DMS 273 (cell line): ENCODE measurements around the gene CDK17.
A peak's percentile ranks its signal among the peaks of the same experiment; 100 is the strongest.
"Not testable (repeated sequence)": the region's sequence is repeated elsewhere in the genome, so short reads cannot be mapped to it uniquely, and the experiment has no call there.

Experiments used
- DNase-seq: peaks from one replicate; lab custom pipeline; 2025; ENCODE audit not compliant: unreplicated experiment; lab: John Stamatoyannopoulos, UW

Gene CDK17

DNA sequence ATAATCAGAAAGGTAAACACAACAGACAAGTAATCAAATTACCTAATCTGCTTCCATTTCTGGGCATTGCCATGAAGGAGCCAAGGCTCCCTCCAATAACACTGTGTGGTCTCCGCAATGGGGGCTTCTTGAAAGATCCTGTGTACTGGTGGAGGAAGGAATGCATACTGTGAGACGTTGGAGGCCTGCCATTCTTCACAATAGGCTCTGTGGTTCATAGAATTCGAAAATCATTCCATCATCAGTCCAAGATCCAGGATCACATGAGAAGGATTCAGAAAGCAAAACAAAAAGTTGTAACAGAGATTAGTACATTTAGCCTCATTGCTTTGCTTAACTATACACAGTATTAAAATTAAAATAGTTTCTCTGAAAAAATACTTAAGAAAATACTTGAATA, 76.3 kb downstream of the CDK17 start:
- DNase-seq, result no peak

DNA sequence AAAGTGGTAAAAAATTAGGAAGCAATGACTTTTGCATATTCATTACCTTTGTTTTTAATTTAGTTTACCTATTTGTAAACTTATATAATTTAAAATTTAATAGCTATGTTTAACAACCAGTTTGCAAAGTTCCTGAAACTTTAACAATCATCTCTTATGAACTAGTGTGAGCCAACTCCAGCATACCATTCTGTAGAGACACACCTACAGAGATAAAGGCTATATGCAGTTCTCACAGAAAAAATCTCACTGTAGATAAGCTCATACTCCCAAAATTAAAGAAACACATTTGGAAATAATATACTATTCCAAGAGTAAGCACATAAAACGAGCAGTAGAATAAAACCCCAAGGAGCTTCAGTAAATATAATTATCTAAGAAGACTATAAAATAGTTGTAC, 77.5 kb downstream of the CDK17 start:
- DNase-seq, result no peak

DNA sequence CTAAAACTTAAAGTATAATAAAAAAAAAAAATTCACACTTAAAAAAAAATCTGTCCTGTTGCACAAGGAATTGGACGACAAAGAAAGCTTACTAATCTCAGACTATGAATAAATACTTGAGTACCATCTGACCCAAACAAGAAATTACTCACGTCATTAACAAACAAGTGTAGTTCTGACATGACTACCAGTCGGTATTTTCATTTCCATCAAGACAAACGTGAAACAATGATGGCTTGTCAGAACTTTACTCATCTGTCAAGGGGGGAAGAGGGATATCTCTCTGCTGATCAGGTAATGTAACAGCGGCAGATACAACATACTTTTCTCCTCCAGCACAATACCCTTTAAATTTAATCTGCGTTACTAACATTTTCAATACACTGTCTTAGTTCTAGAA, 78.3 kb downstream of the CDK17 start:
- no peak for DNase-seq

DNA sequence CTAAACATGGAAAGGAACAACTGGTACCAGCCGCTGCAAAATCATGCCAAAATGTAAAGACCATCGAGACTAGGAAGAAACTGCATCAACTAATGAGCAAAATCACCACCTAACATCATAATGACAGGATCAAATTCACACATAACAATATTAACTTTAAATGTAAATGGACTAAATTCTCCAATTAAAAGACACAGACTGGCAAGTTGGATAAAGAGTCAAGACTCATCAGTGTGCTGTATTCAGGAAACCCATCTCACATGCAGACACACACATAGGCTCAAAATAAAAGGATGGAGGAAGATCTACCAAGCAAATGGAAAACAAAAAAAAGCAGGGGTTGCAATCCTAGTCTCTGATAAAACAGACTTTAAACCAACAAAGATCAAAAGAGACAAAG, 82.4 kb downstream of the CDK17 start:
- DNase-seq, result not testable (repeated sequence)

DNA sequence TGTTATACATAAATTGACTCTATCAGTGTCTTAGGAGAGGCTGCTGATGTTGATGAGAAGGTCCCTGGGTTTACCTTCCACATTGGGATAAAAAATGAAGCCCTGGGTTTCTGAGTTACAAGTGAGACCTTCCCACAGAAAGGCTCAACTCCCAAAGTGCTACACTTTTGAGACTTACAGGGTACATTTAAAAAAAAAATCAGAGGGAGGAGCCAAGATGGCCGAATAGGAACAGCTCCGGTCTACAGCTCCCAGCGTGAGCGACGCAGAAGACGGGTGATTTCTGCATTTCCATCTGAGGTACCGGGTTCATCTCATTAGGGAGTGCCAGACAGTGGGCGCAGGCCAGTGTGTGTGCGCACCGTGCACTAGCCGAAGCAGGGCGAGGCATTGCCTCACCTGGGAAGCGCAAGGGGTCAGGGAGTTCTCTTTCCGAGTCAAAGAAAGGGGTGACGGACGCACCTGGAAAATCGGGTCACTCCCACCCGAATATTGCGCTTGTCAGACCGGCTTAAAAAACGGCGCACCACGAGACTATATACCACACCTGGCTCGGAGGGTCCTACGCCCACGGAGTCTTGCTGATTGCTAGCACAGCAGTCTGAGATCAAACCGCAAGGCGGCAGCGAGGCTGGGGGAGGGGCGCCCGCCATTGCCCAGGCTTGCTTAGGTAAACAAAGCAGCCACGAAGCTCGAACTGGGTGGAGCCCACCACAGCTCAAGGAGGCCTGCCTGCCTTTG, 84.3 kb downstream of the CDK17 start:
- DNase-seq, result peak; percentile 34

DNA sequence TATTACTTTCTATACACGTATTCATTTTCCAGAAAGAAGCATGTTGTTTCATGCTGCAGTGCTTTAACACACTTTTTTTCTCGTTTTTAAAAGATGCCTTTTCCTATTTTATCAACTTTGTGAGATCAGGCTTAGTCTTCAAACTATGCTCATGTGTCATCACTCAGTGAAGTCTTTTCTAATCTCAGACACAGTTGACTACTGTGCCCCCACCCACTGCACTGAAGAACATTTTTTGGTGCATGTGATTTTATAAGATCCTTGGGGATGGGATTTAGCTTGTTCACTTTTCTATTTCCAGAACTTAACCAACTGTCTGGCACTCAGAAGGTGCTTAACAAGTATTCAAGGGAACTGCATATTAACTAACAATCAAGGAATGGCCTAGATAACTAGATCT, 85.5 kb downstream of the CDK17 start:
- DNase-seq, result no peak

DNA sequence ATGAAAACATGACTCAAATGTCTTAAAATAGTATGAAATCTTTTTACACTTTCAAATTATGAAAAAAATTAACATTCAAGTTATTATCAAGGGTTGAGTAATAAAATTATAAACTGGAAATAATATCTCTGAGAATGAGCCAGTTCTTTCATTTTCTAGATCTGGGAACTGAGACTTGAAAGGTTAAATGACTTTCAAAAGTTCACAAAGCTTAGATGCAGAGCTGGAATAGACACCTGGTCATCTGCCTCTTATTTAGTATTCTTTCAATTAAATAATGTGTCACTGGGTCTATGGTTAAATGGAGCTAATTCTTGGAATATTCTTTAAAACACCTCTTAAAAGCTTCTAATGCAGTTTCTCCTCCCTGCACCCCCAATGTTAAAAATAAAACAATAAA, 86.6 kb downstream of the CDK17 start:
- DNase-seq, result no peak

DNA sequence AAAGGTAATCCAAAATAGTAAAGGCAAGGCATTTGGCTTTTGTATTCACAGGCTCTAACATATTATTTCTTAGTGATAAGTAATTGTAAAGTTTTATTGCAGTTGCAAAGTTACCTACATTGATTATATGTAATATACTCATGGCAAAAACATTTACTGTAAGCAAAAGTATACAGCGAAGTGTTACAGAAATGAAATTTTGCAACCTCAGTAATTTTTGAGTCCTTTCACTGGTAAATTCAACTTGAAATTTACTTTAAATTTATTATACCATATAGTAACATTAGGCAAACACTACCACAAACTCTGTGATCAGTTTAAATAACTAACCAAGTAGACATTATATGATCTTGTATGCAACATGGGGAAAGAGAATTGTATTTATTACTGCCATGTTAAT, 89.0 kb downstream of the CDK17 start:
- DNase-seq, result no peak

DNA sequence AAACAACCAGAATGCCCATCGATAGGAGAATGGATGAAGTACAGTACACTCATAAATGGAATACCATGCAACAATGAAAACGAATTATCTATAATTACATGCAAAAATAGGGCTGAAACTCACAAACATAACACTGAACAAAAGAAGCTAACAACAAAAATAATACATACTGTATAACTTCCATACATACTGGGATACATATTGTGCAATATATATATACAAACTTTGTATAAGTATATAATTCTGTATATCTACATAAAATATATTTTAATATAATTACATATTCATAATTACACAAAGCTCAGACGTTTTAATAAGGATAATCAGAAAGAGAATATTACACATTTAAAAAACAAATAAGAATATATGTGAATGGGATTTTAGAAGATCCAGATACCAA, 90.2 kb downstream of the CDK17 start:
- DNase-seq, result no peak

DNA sequence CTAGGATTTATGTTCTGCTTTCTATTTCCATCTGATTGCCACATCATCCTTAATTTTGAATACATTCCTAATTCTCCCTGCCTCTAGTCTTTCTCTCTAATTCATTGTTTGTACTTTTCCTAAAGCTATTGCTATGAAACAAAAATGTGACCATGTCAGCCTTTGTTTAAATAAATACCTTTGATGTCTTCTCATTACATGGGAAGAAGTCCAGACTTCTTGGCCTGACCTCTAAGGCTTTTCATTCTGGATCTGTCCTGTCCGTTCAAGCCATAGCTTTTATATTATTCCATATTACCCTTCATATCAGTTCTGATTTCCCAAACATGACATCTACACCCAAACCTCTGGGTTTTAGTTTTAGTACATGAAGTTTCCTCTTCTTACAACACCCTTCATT, 91.4 kb downstream of the CDK17 start:
- no peak for DNase-seq

DNA sequence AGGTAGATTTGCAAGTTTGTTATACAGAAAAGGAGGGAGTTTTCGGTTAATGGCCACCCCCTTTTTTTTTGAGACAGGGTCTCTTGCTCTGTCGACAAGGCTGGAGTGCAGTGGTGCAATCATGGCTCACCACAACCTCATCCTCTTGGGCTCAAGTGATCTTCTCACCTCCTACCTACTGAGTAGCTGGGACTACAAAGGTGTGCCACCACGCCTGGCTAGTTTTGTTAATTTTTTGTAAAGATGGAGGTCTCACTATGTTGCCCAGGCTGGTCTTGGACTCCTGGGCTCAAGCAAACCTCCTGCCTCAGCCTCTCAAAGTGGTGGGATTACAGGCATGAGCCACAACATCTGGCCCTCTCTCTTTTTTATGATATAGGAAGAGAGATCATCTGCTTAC, 94.6 kb downstream of the CDK17 start:
- no peak for DNase-seq

DNA sequence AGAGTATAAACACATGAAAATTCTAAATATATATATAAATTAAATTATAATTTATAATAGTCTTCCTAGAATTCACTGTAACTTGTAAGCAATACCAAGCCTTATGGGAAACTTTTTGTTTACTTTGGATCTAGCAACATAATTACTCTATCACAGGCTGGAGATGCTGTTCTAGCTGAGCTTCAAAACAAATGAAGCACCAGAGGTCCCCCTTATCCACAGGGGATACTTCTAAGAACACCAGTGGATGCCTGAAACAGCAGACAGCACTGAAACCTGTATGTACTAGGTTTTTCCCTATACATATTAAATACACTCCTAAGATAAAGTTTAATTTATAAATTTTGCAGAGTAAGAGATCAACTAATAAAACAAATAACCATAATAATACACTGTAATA, 96.6 kb downstream of the CDK17 start:
- DNase-seq, result no peak

DNA sequence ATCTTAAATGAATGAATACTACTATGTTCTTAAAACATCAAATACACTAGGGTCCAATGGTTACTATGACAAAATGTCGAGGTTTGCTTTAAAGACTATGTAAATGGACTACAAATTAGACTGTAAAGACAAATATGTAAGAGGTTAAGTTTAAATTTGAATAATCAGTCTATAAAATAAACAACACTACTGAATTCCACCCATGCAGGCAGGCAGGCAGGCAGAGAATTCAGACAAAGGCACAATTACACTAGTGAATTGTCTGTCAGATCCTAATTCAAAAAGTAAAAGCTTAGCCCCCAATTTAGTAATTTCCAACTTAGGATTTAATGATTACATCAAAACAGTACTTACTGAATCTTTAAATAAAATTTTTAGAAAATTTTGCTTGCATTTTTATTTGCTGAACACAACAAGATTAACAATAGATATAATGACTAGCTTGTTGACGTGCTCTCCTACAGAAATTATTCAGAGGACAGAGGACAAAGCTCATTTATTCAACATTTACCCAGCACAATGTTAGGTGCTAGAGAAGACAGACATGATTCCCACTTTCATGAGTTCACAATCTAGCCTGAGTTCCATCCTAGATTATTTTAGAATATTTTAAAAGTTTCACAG, 97.4 kb downstream of the CDK17 start:
- DNase-seq, result no peak

DNA sequence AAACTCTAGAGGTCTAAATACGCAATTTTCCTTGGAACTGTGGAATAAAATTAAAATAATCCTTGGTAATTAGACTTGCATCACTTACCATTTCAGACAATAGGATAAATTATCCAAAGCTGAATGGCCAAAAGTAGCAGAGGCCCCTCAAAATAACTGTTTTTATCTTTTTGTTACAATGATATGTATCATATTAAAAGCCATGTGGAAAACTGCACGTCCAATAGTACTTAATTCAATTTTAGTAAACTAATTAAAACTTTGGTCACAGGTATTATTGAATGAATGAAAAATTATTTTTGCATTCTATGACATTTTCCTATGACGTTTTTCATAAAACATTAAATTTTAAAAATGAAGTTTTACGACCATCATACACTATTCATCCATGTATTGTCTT, 98.5 kb downstream of the CDK17 start:
- no peak for DNase-seq

DNA sequence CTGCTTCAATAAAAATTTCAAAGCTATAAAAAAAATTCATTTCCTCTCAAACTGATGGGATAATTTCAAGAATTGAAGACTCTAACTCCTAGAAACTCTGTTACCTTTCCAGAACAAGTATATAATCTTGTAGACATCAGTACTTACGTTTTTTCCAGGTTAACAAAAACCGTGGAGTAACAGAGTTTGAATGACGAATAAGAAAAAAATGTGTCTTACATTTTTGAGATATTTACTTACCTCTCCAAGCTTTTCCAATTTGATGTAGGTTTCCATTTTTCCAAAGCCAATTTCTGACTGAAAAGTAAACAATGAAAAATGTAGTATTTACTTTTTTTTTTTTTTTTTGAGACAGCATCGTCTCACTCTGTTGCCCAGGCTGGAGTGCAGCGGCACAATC, 100.2 kb downstream of the CDK17 start:
- no peak for DNase-seq

DNA sequence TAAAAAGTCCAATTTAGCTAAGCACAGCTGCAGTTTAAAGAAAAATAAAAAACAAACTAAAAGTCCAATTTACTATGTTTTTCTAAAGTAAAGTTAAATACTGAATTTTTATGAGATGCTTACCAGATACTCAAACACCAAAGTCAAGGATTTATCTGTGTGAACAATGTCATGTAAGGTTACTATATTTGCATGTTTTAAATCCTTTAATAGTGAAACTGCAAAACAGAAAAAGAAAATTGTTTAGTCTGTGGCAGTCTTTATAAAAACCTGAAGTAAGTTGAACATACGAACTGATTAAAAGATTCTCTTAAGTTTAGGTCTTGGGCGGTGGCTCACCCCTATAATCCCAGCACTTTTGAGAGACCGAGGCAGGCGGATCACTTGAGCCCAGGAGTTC, 102.7 kb downstream of the CDK17 start:
- no peak for DNase-seq

DNA sequence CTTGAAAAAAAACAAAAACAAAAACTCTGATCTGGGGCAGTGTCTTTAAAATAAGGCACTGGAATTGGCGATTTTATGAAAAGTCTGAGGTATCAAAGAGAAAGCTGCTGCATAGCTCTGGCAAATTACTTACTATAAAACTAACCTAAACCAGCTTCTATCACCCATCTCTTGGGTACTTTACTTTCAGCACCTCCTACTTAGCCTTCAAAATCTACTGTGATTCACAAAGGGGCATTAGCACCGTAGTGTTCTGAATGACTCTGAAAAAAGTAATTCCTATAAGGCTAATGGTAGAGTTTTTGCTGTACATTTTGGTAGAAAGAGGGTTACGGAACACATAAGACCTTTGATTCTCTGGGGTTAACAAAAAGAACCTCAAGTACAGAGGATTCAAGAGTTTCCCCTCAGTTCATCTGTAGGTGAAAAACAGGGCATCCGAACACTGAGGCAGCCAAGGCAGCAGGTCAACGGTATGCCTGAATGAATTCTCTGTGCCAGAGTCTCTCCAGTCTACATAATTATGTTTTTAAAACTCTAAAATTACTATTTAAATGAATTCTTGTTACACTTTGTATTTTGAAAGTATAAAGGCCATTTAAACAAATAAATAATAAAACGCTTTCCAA, 104.6 kb downstream of the CDK17 start:
- no peak for DNase-seq

DNA sequence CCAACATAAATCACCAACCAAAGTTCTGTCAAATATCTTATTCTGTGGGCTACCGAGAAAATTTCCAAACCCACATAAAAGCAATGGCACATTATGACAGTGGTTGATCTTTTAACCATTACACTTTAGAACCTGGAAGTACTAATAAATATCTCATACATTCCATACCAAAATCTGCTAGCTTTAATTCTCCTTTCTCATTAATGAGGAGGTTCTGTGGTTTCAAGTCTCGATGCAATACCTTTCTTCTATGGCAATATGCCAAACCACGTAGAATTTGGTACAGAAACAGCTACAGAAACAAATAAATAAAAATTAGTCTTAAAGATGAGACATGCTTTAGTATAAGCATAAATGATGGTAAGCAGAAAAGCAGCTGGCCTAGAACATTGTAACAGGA, 105.4 kb downstream of the CDK17 start:
- DNase-seq, result no peak

DNA sequence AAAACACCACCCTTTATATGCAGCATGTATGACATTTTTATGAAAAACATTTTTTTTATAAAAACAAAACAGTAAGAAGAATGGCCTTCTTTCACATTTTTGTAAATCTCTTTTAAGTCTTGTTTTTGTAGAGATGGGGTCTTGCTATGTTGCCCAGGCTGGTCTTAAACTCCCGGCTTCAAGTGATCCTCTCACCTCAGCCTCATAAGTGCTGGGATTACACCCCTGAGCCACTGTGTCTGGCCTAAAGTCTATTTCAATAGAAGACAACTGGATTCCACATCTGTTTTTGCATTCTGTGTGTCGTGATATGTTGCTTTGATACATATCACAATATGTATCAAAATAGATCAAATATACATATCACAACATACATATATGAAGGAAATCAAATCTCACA, 107.1 kb downstream of the CDK17 start:
- no peak for DNase-seq

DNA sequence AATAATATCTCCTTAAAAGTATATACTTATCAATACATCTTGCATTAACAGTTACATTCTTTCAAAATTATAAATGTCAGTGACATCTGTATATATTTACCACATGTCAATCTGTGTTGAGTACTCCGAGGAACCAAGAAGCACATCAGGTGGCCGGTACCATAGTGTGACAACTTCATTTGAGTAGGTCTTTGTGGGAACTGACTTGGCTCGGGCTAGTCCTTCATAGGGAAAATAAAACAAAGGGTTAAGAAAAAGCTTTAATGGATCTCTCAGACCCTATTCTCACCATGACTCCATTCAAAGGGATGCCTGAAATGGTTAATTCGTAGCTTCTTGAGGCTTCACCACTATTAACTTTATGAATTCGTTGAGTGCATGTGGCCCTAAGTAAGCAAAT, 111.2 kb downstream of the CDK17 start:
- no peak for DNase-seq

DNA sequence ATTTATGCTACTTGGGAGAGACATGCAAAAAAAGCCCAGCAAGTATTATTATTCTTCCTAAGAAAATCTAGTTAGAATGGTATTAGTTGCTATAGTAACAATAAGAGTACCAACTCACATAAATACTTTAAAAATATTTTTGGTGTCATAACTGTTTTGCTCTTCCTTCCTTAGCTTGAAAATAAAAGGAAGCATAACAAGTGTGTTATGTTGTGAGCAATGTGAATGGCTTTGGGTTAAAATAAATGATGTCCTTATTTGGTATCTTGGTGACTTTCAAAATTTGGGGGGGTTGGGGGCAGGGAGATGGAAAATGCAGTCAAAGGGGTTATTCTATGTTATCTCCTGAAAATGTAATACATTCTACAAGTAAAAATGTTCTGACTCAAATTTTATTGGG, 115.1 kb downstream of the CDK17 start:
- no peak for DNase-seq

DNA sequence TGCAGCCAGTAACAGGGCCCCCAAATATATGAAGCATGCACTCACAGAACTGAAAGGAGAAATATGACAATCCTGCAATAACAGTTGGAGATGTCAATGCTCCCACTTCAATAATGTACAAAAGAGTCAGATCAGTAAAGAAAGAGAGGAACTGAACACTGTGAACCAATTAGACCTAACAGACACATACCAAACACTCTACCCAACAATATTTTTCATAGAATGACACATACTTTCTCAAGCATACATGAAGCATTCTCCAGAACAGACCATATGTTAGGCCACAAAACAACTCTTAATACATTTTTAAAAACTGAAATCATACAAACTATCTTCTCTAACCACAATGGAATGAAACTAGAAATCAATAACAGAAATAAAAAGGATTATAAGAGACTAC, 125.9 kb downstream of the CDK17 start:
- no peak for DNase-seq
